ENCODE results near the gene HSPB1. TPM values are rescaled to one million over a fixed set of nuclear protein-coding genes. Genes with fewer than 3 reads are reported as not detected.

The HSPB1 gene
- total RNA-seq, 2 experiments from 2014 or later: 204 to 349 TPM

DNA sequence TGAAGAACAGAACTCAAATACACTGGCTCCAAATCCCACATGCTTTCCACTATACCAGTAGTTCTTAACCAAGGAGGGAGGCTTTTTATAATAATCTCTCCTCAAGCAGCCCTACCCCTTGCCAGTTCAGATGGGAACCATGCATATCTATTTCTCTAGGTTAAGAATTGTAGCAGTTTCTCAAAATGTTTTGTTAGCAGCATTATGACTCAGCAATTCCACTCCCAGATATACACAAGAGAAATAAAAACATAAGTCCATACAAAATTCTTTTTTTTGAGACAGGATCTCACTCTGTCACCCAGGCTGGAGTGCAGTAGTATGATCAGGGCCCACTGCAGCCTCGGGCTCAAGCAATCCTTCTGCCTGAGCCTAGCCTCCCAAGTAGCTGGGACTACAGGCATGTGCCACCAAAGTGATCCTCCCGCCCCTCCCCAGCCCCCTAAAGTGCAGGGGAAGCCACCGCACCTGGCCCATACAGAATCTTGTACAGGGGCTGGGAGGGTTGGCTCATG lies 38.2 kb downstream of the HSPB1 start:
- TF ChIP-seq EZH2phosphoT487 (IDR thresholded peaks at IDR 0.05; ENCODE audit: borderline replicate concordance, low read depth, low read length): no peak
- TF ChIP-seq, protein P1, sequence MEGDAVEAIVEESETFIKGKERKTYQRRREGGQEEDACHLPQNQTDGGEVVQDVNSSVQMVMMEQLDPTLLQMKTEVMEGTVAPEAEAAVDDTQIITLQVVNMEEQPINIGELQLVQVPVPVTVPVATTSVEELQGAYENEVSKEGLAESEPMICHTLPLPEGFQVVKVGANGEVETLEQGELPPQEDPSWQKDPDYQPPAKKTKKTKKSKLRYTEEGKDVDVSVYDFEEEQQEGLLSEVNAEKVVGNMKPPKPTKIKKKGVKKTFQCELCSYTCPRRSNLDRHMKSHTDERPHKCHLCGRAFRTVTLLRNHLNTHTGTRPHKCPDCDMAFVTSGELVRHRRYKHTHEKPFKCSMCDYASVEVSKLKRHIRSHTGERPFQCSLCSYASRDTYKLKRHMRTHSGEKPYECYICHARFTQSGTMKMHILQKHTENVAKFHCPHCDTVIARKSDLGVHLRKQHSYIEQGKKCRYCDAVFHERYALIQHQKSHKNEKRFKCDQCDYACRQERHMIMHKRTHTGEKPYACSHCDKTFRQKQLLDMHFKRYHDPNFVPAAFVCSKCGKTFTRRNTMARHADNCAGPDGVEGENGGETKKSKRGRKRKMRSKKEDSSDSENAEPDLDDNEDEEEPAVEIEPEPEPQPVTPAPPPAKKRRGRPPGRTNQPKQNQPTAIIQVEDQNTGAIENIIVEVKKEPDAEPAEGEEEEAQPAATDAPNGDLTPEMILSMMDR (conservative IDR thresholded peaks at IDR 0.05; ENCODE audit: low read length): no peak
- CTCF ChIA-PET (ENCODE audit: unreplicated experiment): no interaction called here
- POLR2A ChIA-PET: no interaction called here

DNA sequence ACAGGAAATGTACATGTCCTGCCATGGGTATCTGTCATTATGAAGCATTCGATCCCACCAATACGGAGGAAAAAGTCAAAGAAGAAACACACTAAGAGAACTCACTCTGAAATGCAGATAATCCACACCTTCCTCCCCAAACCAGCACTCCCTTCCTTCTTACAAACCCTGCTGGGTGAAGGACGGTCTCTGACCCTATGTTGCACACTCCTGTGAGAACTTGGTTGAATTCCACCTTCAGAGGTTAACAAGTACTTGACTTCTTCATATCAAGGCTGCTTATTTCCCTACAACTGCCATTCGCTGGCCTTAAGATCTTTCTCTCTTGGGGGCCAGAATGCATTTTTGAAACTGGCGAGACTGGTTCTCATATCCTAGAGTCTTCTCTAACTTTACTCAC lies 39.7 kb downstream of the HSPB1 start:
- H3K4me3 ChIP-seq (ENCODE audit: low read depth, low read length, poor library complexity, severe bottlenecking): no peak overlapping the region
- H3K4me2 ChIP-seq (ENCODE audit: low read length): no peak overlapping the region
- no peak for DNase-seq (ENCODE audit: low spot score)
- ChIA-PET POLR2A (interaction anchor here (1.1 kb wide), 1 partner anchor 11 kb away, joined by 4 read pairs; no protein-coding TSS in a partner anchor), CTCF (ENCODE audit: unreplicated experiment) (no interaction called here)
- H3K79me2 ChIP-seq (ENCODE audit: insufficient read depth, low read depth, low read length): peaks cover 84% of the 10 kb centered on the region
- intact Hi-C loops (cut with micrococcal nuclease; ENCODE audit: unreplicated experiment): no loop called here
- H3K4me1 ChIP-seq (ENCODE audit: insufficient read depth, low read length, poor library complexity, severe bottlenecking): no peaks in the 10 kb centered on the region
- peaks cover 99% of the 10 kb centered on the region for H3K36me3 ChIP-seq (ENCODE audit: insufficient read depth, low read length)
- peaks cover 25% of the 10 kb centered on the region; the same call in 1 of the 2 replicates for H4K20me1 ChIP-seq (ENCODE audit: insufficient read depth, low read length)
- TF ChIP-seq EZH2phosphoT487 (IDR thresholded peaks at IDR 0.05; ENCODE audit: borderline replicate concordance, low read depth, low read length): no peak
- TF ChIP-seq, protein P1 (conservative IDR thresholded peaks at IDR 0.05; ENCODE audit: low read length): no peak
- no peak overlapping the region for H2AFZ ChIP-seq (ENCODE audit: low read length)
- TSS peak; percentile 5 for BruUV-seq (replicated peaks)
- no peaks in the 10 kb centered on the region for H3K9me2 ChIP-seq (ENCODE audit: insufficient read depth, low read length)
- no peaks in the 10 kb centered on the region for H3K9me3 ChIP-seq (ENCODE audit: low read length)
- H3K27ac ChIP-seq (ENCODE audit: low read depth, low read length, poor library complexity, severe bottlenecking): no peak overlapping the region

More for the DNA sequence above, 38.2 kb downstream of the HSPB1 start:
- Histone ChIP-seq H3K4me3 (ENCODE audit: low read depth, low read length, poor library complexity, severe bottlenecking) (no peak overlapping the region), H3K27ac (ENCODE audit: low read depth, low read length, poor library complexity, severe bottlenecking) (no peak overlapping the region), H3K79me2 (ENCODE audit: insufficient read depth, low read depth, low read length) (peaks cover 89% of the 10 kb centered on the region), H3K4me1 (ENCODE audit: insufficient read depth, low read length, poor library complexity, severe bottlenecking) (no peaks in the 10 kb centered on the region), H3K9me2 (ENCODE audit: insufficient read depth, low read length) (no peaks in the 10 kb centered on the region), H2AFZ (ENCODE audit: low read length) (no peak overlapping the region), H3K9me3 (ENCODE audit: low read length) (no peaks in the 10 kb centered on the region), H3K36me3 (ENCODE audit: insufficient read depth, low read length) (peaks cover 99% of the 10 kb centered on the region), H3K4me2 (ENCODE audit: low read length) (no peak overlapping the region), H4K20me1 (ENCODE audit: insufficient read depth, low read length) (peaks cover 22% of the 10 kb centered on the region; the same call in 1 of the 2 replicates)
- DNase-seq (ENCODE audit: low spot score): no peak
- intact Hi-C loops (cut with micrococcal nuclease; ENCODE audit: unreplicated experiment): no loop called here
- BruUV-seq (replicated peaks): no TSS peak

- Histone ChIP-seq H3K9me3 (ENCODE audit: low read length) (no peaks in the 10 kb centered on the region), H2AFZ (ENCODE audit: low read length) (no peak overlapping the region), H3K4me2 (ENCODE audit: low read length) (no peak overlapping the region), H4K20me1 (ENCODE audit: insufficient read depth, low read length) (peaks cover 23% of the 10 kb centered on the region), H3K79me2 (ENCODE audit: insufficient read depth, low read depth, low read length) (peaks cover 84% of the 10 kb centered on the region), H3K27ac (ENCODE audit: low read depth, low read length, poor library complexity, severe bottlenecking) (no peak overlapping the region), H3K9me2 (ENCODE audit: insufficient read depth, low read length) (no peaks in the 10 kb centered on the region), H3K4me3 (ENCODE audit: low read depth, low read length, poor library complexity, severe bottlenecking) (no peak overlapping the region), H3K36me3 (ENCODE audit: insufficient read depth, low read length) (peaks cover 100% of the 10 kb centered on the region), H3K4me1 (ENCODE audit: insufficient read depth, low read length, poor library complexity, severe bottlenecking) (no peaks in the 10 kb centered on the region)
- BruUV-seq (replicated peaks): no TSS peak
- TF ChIP-seq, protein P1 (conservative IDR thresholded peaks at IDR 0.05; ENCODE audit: low read length): no peak
- no peak for TF ChIP-seq EZH2phosphoT487 (IDR thresholded peaks at IDR 0.05; ENCODE audit: borderline replicate concordance, low read depth, low read length)
- CTCF ChIA-PET (ENCODE audit: unreplicated experiment): no interaction called here
- DNase-seq (ENCODE audit: low spot score): no peak
- POLR2A ChIA-PET: no interaction called here
- intact Hi-C loops (cut with micrococcal nuclease; ENCODE audit: unreplicated experiment): no loop called here
These were observed 40.9 kb downstream of the HSPB1 start for GRCh38 chr7:76343294-76343930.

All from OCI-LY7 (cell line).